ENCODE results near the gene LDB2.

Gene LDB2

GRCh38 chr4:16909281-16909680, 10.8 kb upstream of the LDB2 start:
- no peak for TF ChIP-seq MYC (IDR thresholded peaks at IDR 0.05; ENCODE audit: low read depth, low read length)
- TF ChIP-seq MAX (IDR thresholded peaks at IDR 0.05; ENCODE audit: low read depth, low read length) = no peak
- no peak for TF ChIP-seq CTCF (IDR thresholded peaks at IDR 0.05; ENCODE audit: low read depth, low read length)
- TF ChIP-seq POLR2A (IDR thresholded peaks at IDR 0.05; ENCODE audit: extremely low read depth, insufficient read length) = no peak
- DNase-seq (ENCODE audit: low read depth) = no peak
- no peak overlapping the region for H3K4me3 ChIP-seq (ENCODE audit: low read depth, low read length)

DNA sequence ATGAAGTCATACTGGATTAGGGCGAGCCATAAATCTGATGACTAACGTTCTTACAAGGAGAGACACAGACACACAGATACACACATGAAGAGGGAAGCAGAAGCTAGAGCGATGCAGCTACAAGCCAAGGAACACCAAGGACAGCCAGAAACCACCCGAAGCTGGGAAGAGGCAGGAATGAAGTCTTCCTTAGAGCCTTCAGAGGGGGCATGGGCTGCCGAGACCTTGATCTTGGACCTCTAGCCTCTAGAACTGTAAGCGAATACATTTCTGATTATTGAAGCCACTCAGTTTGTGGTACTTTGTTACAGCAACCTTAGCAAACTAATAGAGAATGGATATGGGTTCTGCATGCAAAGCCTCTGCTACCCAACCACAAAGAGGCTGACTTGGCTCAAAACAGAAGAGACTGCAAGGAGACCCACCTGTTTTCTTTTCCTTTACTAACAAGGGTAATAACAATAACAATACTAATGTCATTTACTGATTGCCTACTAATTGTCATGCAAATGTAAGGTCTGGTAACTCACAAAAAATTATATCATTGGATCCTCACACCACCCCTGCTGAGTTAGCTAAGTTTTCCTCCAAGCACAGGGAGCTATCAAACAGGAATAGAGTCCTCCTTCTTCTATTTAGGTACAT, 10.1 kb upstream of the LDB2 start:
- no peak for DNase-seq (ENCODE audit: low read depth)

GRCh38 chr4:16900325-16900724, 1.9 kb upstream of the LDB2 start:
- DNase-seq (ENCODE audit: low read depth) = no peak
- no peak for TF ChIP-seq MAX (IDR thresholded peaks at IDR 0.05; ENCODE audit: low read depth, low read length)
- no peak for TF ChIP-seq MYC (IDR thresholded peaks at IDR 0.05; ENCODE audit: low read depth, low read length)
- TF ChIP-seq CTCF (IDR thresholded peaks at IDR 0.05; ENCODE audit: low read depth, low read length) = no peak
- TF ChIP-seq POLR2A (IDR thresholded peaks at IDR 0.05; ENCODE audit: extremely low read depth, insufficient read length) = no peak
- no peak overlapping the region for H3K4me3 ChIP-seq (ENCODE audit: low read depth, low read length)

More for the DNA sequence above, 10.1 kb upstream of the LDB2 start:
- H3K4me3 ChIP-seq (ENCODE audit: low read depth, low read length) = no peak overlapping the region
- TF ChIP-seq CTCF (IDR thresholded peaks at IDR 0.05; ENCODE audit: low read depth, low read length) (no peak), MYC (IDR thresholded peaks at IDR 0.05; ENCODE audit: low read depth, low read length) (no peak)

- no peak for DNase-seq (ENCODE audit: low read depth)
- H3K4me3 ChIP-seq (ENCODE audit: low read depth, low read length) = no peak overlapping the region
- TF ChIP-seq MAX (IDR thresholded peaks at IDR 0.05; ENCODE audit: low read depth, low read length) (no peak), MYC (IDR thresholded peaks at IDR 0.05; ENCODE audit: low read depth, low read length) (no peak), POLR2A (IDR thresholded peaks at IDR 0.05; ENCODE audit: extremely low read depth, insufficient read length) (no peak), CTCF (IDR thresholded peaks at IDR 0.05; ENCODE audit: low read depth, low read length) (no peak)
These were observed 1.3 kb downstream of the LDB2 start for GRCh38 chr4:16896881-16897750.

DNA sequence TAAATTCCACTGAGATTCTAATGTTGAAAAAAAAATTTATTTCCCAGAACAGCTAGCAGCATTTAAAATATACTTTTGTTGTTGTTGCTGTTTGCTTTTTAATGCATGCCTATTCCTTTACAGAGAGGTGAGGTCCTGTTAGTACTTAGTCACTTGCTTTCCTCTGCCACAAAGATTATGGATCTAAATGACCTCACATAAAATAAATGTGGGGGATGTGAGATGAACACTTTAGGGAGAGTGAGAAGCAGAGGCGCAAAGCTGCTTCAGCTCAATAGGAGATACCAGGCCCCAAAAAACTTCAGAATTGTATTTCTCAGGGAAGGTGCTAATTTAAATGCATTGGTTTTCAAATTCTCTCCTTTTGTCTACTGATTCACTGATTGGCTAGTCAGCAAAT, 4.0 kb downstream of the LDB2 start:
- no peak for DNase-seq (ENCODE audit: low read depth)
- no peak for TF ChIP-seq MAX (IDR thresholded peaks at IDR 0.05; ENCODE audit: low read depth, low read length)
- no peak for TF ChIP-seq MYC (IDR thresholded peaks at IDR 0.05; ENCODE audit: low read depth, low read length)
- no peak for TF ChIP-seq CTCF (IDR thresholded peaks at IDR 0.05; ENCODE audit: low read depth, low read length)
- TF ChIP-seq POLR2A (IDR thresholded peaks at IDR 0.05; ENCODE audit: extremely low read depth, insufficient read length) = no peak
- no peak overlapping the region for H3K4me3 ChIP-seq (ENCODE audit: low read depth, low read length)
